HUES48 (cell line): Measurements from ENCODE around the gene SLFN14.
"Not testable (repeated sequence)": the region's sequence is repeated elsewhere in the genome, so short reads cannot be mapped to it uniquely, and the experiment has no call there.

Experiments
- H3K27ac ChIP-seq: one replicate; pipeline ENCODE4 v1.7.0; 2013; ENCODE audit warnings: low read depth, low read length, inconsistent platforms
- H3K27me3 ChIP-seq: 2 replicates; pipeline ENCODE4 v1.6.1; 2013; ENCODE audit warnings: mild to moderate bottlenecking, low read length; ENCODE audit not compliant: control insufficient read depth, insufficient read depth
- H3K36me3 ChIP-seq: 2 replicates; pipeline ENCODE4 v1.6.1; 2013; ENCODE audit warnings: low read length; ENCODE audit not compliant: control insufficient read depth, insufficient read depth
- H3K4me1 ChIP-seq: 2 replicates; pipeline ENCODE4 v1.6.1; 2013; ENCODE audit warnings: mild to moderate bottlenecking, low read length; ENCODE audit not compliant: control insufficient read depth, insufficient read depth
- H3K4me3 ChIP-seq: 2 replicates; pipeline ENCODE4 v1.5.1; 2013; ENCODE audit warnings: mild to moderate bottlenecking, low read depth, low read length
- H3K9ac ChIP-seq: 2 replicates; pipeline ENCODE4 v1.6.1; 2013; ENCODE audit warnings: mild to moderate bottlenecking, low read depth, low read length, moderate library complexity
- H3K9me3 ChIP-seq: 2 replicates; pipeline ENCODE4 v1.6.1; 2013; ENCODE audit warnings: low read length; ENCODE audit not compliant: control insufficient read depth, insufficient read depth

Gene SLFN14

DNA sequence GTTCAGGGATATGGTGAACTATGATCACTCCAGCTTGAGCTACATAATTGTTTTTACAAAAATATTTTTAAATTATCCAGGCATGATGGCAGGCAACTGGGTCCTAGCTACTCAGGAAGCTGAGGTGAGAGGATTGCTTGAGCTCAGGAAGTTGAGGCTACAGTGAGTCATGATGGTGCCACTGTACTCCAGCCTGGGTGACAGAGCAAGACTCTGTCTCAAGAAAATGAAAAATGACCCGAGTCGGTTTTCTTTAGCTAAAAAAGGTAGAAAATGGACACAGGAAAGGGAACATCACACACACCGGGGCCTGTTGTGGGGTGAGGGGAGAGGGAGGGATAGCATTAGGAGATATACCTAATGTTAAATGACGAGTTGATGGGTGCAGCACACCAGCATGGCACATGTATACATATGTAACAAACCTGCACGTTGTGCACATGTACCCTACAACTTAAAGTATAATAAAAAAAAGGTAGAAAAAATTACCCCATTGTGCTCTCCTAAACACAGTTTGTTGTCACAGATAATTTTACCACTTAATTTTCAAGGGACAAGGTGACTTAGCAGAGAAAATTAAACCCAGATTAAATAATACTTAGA is 38.9 kb downstream of the SLFN14 start:
- not testable (repeated sequence) for H3K36me3 ChIP-seq, H3K9ac ChIP-seq, H3K9me3 ChIP-seq, H3K27ac ChIP-seq, H3K4me1 ChIP-seq, H3K4me3 ChIP-seq, H3K27me3 ChIP-seq

GRCh38 chr17:35521150-35521549 is 39.5 kb downstream of the SLFN14 start:
- Histone ChIP-seq H3K4me1 (0 out of 2 replicates have a peak, but pooled peaks cover 8% of the 10 kb centered on the region), H3K36me3 (no peaks in the 10 kb centered on the region), H3K9ac (no peak overlapping the region), H3K4me3 (no peak overlapping the region), H3K9me3 (no peaks in the 10 kb centered on the region), H3K27me3 (no peaks in the 10 kb centered on the region), H3K27ac (no peak overlapping the region)

- Histone ChIP-seq H3K9me3 (no peaks in the 10 kb centered on the region), H3K36me3 (no peaks in the 10 kb centered on the region), H3K4me3 (no peak overlapping the region), H3K4me1 (0 out of 2 replicates have a peak, but pooled peaks cover 8% of the 10 kb centered on the region), H3K27ac (no peak overlapping the region), H3K27me3 (no peaks in the 10 kb centered on the region), H3K9ac (no peak overlapping the region)
These were observed 40.6 kb downstream of the SLFN14 start for GRCh38 chr17:35519906-35520442.

GRCh38 chr17:35519439-35519838 is 41.2 kb downstream of the SLFN14 start:
- Histone ChIP-seq H3K9ac (no peak overlapping the region), H3K36me3 (no peaks in the 10 kb centered on the region), H3K27me3 (no peaks in the 10 kb centered on the region), H3K4me3 (no peak overlapping the region), H3K27ac (no peak overlapping the region), H3K9me3 (no peaks in the 10 kb centered on the region), H3K4me1 (0 out of 2 replicates have a peak, but pooled peaks cover 8% of the 10 kb centered on the region)

DNA sequence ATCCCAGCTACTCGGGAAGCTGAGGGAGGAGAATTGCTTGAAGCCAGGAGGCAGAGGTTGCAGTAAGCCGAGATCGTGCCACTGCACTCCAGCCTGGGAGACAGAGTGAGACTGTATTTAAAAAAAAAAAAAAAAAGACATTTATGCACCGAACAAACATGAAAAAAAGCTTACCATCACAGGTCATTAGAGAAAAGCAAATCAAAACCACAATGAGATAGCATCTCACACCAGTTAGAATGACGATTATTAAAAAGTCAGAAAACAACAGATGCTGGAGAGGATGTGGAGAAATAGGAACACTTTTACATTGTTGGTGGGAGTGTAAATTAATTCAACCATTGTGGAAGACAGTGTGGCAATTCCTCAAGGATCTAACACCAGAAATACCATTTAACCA is 42.2 kb downstream of the SLFN14 start:
- H3K36me3 ChIP-seq, H3K4me3 ChIP-seq, H3K27me3 ChIP-seq, H3K4me1 ChIP-seq, H3K9ac ChIP-seq, H3K9me3 ChIP-seq, H3K27ac ChIP-seq: not testable (repeated sequence)

DNA sequence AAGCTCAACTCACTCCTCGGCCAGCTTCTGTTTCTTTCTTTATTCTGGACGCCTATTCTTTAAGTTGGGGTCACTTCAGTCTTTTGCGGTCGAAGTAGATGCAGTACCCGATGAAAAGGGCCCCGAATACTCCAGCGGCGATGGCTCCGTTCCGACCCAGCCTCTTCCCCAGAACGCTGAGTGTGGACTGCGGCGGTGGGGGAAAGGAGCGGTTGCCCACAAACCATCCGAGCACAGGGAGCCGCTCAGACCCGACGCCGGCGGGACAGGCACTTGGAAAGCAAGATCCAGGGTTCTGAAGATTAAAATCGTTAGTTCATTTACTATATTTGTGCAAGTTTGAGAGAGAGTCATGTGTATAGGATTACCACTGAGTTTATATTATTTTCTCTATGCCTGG is 45.6 kb downstream of the SLFN14 start:
- no peak overlapping the region for H3K4me3 ChIP-seq
- no peak overlapping the region for H3K27ac ChIP-seq
- H3K4me1 ChIP-seq, result no peaks in the 10 kb centered on the region
- no peak overlapping the region for H3K9ac ChIP-seq
- no peaks in the 10 kb centered on the region for H3K36me3 ChIP-seq
- no peaks in the 10 kb centered on the region; the same call in 1 of the 2 replicates for H3K27me3 ChIP-seq
- no peaks in the 10 kb centered on the region for H3K9me3 ChIP-seq

- Histone ChIP-seq H3K27ac (no peak overlapping the region), H3K9me3 (no peaks in the 10 kb centered on the region), H3K4me1 (no peaks in the 10 kb centered on the region), H3K27me3 (no peaks in the 10 kb centered on the region; the same call in 1 of the 2 replicates), H3K9ac (no peak overlapping the region), H3K4me3 (no peak overlapping the region), H3K36me3 (no peaks in the 10 kb centered on the region)
These were observed 46.1 kb downstream of the SLFN14 start for GRCh38 chr17:35514564-35514963.
